ENCODE data around the gene MUC5B.
"Not testable (repeated sequence)": the region's sequence is repeated elsewhere in the genome, so short reads cannot be mapped to it uniquely, and the experiment has no call there.

DNA sequence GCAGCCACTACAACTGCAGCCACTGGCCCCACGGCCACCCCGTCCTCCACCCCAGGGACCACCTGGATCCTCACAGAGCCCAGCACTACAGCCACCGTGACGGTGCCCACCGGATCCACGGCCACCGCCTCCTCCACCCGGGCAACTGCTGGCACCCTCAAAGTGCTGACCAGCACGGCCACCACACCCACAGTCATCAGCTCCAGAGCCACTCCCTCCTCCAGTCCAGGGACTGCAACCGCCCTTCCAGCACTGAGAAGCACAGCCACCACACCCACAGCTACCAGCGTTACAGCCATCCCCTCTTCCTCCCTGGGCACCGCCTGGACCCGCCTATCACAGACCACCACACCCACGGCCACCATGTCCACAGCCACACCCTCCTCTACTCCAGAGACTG lies 23.4 kb downstream of the MUC5B start:
- not testable (repeated sequence) for TF ChIP-seq CTCF, EZH2, EZH2phosphoT487 (IDR thresholded peaks at IDR 0.05)

All from neural progenitor cell (in vitro differentiated cells).